Liver (tissue), 9 donors: Measurements from ENCODE around the gene CYTH3. TPM values are rescaled to one million over a fixed set of nuclear protein-coding genes. Genes with fewer than 3 reads are reported as not detected.

Source experiments
- DNase-seq: peaks from one replicate; pipeline ENCODE4 v3.0.0-alpha.2; 2017; ENCODE audit warnings: low spot score
- H3K27ac ChIP-seq, 2 donors: one replicate each; pipeline ENCODE4 v1.7.0; 2013; ENCODE audit warnings: inconsistent platforms in 2 of 2, low read length in 2 of 2, control low read depth in 1 of 2, low read depth in 1 of 2, mild to moderate bottlenecking in 1 of 2
- H3K27me3 ChIP-seq, 4 donors: one replicate each; pipeline versions ENCODE4 v1.6.1 to v1.7.0; 2013; ENCODE audit warnings: low read length in 3 of 4, inconsistent platforms in 1 of 4, mild to moderate bottlenecking in 1 of 4, moderate library complexity in 1 of 4; ENCODE audit not compliant: control insufficient read depth in 4 of 4, insufficient read depth in 4 of 4
- H3K36me3 ChIP-seq, 4 donors: one replicate each; pipeline versions ENCODE4 v1.6.1 to v1.7.0; 2013; ENCODE audit warnings: low read length in 3 of 4, mild to moderate bottlenecking in 3 of 4, low read depth in 1 of 4, moderate library complexity in 1 of 4; ENCODE audit not compliant: control insufficient read depth in 4 of 4, insufficient read depth in 3 of 4
- H3K4me1 ChIP-seq, 4 donors: one replicate each; pipeline versions ENCODE4 v1.6.1 to v1.7.0; 2013; ENCODE audit warnings: low read length in 3 of 4, mild to moderate bottlenecking in 3 of 4, moderate library complexity in 1 of 4; ENCODE audit not compliant: control insufficient read depth in 4 of 4, insufficient read depth in 4 of 4
- H3K4me3 ChIP-seq, 3 donors: one replicate each; pipeline versions ENCODE4 v1.6.1 to v1.7.0; 2013; ENCODE audit warnings: low read length in 3 of 3, control low read depth in 1 of 3, low read depth in 1 of 3, mild to moderate bottlenecking in 1 of 3
- H3K9ac ChIP-seq, 2 donors: one replicate each; pipeline ENCODE4 v1.7.0; 2013; ENCODE audit warnings: low read length in 2 of 2, mild to moderate bottlenecking in 2 of 2, moderate library complexity in 2 of 2, control low read depth in 1 of 2, low read depth in 1 of 2
- H3K9me3 ChIP-seq, 4 donors: one replicate each; pipeline versions ENCODE4 v1.6.1 to v1.7.0; 2013; ENCODE audit warnings: low read length in 3 of 4; ENCODE audit not compliant: control insufficient read depth in 4 of 4
- ATF3 ChIP-seq: IDR thresholded peaks from 2 replicates; pipeline ENCODE4 v1.6.1; 2016; ENCODE audit warnings: antibody characterized with exemption
- EGR1 ChIP-seq, 2 donors: IDR thresholded peaks; 2 replicates each; pipeline ENCODE4 v1.6.1; 2016 to 2018; ENCODE audit warnings: antibody characterized with exemption in 2 of 2, low read depth in 2 of 2
- FOXA1 ChIP-seq: IDR thresholded peaks from 2 replicates; pipeline ENCODE4 v1.6.1; 2016; ENCODE audit warnings: antibody characterized with exemption
- FOXA2 ChIP-seq: IDR thresholded peaks from 2 replicates; pipeline ENCODE4 v1.6.1; 2016; ENCODE audit warnings: antibody characterized with exemption
- GABPA ChIP-seq, 2 donors: IDR thresholded peaks in 1 of 2; conservative IDR thresholded peaks in 1 of 2; 2 replicates each; pipeline ENCODE4 v1.6.1; 2016; ENCODE audit warnings: antibody characterized with exemption in 2 of 2, mild to moderate bottlenecking in 1 of 2, moderate library complexity in 1 of 2
- HNF4A ChIP-seq, 2 donors: conservative IDR thresholded peaks; 2 replicates each; pipeline ENCODE4 v1.6.1; 2016; ENCODE audit warnings: antibody characterized with exemption in 2 of 2, mild to moderate bottlenecking in 2 of 2
- HNF4G ChIP-seq: IDR thresholded peaks from 2 replicates; pipeline ENCODE4 v1.6.1; 2016; ENCODE audit warnings: antibody characterized with exemption
- JUND ChIP-seq, 2 donors: IDR thresholded peaks; 2 replicates each; pipeline ENCODE4 v1.6.1; 2016; ENCODE audit warnings: antibody characterized with exemption in 2 of 2
- MAX ChIP-seq: IDR thresholded peaks from 2 replicates; pipeline ENCODE4 v1.6.1; 2016; ENCODE audit warnings: antibody characterized with exemption
- NR2F2 ChIP-seq: IDR thresholded peaks from 2 replicates; pipeline ENCODE4 v1.6.1; 2016; ENCODE audit warnings: antibody characterized with exemption
- RAD21 ChIP-seq, 2 donors: IDR thresholded peaks; 2 replicates each; pipeline ENCODE4 v1.6.1; 2016; ENCODE audit warnings: antibody characterized with exemption in 2 of 2, mild to moderate bottlenecking in 2 of 2
- REST ChIP-seq: IDR thresholded peaks from 2 replicates; pipeline ENCODE4 v1.6.1; 2016; ENCODE audit warnings: antibody characterized with exemption, mild to moderate bottlenecking
- RXRA ChIP-seq, 2 donors: IDR thresholded peaks; 2 replicates each; pipeline ENCODE4 v1.6.1; 2017 to 2018; ENCODE audit warnings: antibody characterized with exemption in 2 of 2, mild to moderate bottlenecking in 1 of 2
- SP1 ChIP-seq: IDR thresholded peaks from 2 replicates; pipeline ENCODE4 v1.6.1; 2018; ENCODE audit warnings: antibody characterized with exemption, mild to moderate bottlenecking
- TAF1 ChIP-seq: conservative IDR thresholded peaks from 2 replicates; pipeline ENCODE4 v1.6.1; 2016; ENCODE audit warnings: antibody characterized with exemption, mild to moderate bottlenecking
- YY1 ChIP-seq: IDR thresholded peaks from 2 replicates; pipeline ENCODE4 v1.6.1; 2016; ENCODE audit warnings: antibody characterized with exemption, mild to moderate bottlenecking
- WGBS: extraction: QIAGEN DNeasy Blood & Tissue Kit; methylation state at CpG from one replicate; pipeline ENCODE4 v1.1.7; 2013; 5-methylcytosine and 5-hydroxymethylcytosine counted together
- polyA plus RNA-seq, 2 donors: library from polyadenylated mRNA; stranded (reverse) in 1 of 2; unstranded in 1 of 2; fragments of 200-250 nt in 1 of 2; fragments of >200 nt in 1 of 2; fragmentation: Nextera tagmentation in 1 of 2; extraction: Ambion mirVana in 1 of 2; gene quantifications; one replicate each; pipeline versions ENCODE4 v1.2.1 to v1.2.3, GENCODE V29; 2013 to 2015
- total RNA-seq, 2 donors: library from RNA; depleted of rRNA; stranded (reverse); fragments of >200 nt; gene quantifications; one replicate each; pipeline ENCODE4 v1.2.3, GENCODE V29; 2014
- TF ChIP-seq, protein P1 (sequence below): fragments of 150-350 bp; IDR thresholded peaks from 2 replicates; pipeline ENCODE4 v1.5.1; 2017; ENCODE audit warnings: improper control_type of control experiment, low read depth, low read length; ENCODE audit not compliant: missing input control
- TF ChIP-seq, protein P2 (sequence below): IDR thresholded peaks from 2 replicates; pipeline ENCODE4 v1.6.1; 2016; ENCODE audit warnings: antibody characterized with exemption
- donor health status: healthy.
- donor health status: healthy.
- donor health status: healthy.
- donor health status: healthy.
- donor health status: healthy.

The CYTH3 gene
- total and polyA plus RNA-seq, 4 donors = 1.1 to 6.3 (median 3.7) TPM

DNA sequence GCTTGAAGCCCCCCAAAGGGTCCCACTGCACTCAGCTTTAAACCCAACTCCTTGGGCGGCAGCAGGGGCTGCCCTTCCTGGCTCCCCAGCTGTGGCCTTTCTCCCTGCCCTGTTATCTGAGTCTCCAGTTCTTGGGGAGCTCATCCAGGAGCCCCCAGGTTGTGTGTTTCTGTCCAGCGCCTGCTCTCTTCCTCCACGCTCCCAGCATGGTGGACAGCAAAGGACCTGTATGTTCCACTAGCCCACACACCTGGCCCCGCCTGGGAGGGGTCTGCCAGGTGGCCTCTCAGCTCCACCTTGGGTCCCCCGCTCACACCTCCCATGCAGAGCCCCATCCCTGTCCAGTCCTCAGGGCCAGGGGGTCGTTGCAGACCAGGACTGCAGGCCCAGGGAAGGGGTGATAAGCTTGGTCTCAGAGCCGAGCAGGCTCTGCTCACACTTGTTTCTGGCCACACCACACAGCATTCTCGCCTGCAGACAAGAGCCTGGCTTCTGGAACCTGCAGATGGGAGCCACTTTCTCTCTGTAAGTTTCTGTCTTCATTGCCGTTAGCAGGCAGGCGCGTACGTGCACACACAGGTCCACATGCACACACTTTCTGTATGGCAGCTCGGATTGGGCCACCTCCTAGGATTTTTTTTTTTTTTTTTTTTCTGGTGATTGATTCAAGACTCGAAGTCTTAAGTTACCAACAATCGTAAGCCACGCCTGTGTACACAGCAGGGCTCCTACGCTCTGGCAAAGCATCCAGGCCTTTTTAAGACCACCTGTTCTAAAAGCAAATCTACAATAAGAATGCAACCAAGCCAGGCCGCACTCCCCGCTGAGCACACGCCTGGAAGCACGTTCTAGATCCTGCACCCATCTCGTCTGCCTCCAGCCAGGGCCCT lies 104.6 kb downstream of the CYTH3 start:
- Histone ChIP-seq H3K27me3 (no peaks in the 10 kb centered on the region), H3K9me3 (no peaks in the 10 kb centered on the region), H3K4me3 (no peak overlapping the region), H3K4me1 (no peaks in the 10 kb centered on the region), H3K27ac (no peak overlapping the region), H3K36me3 (peaks cover 0 to 6% (median 2%) of the 10 kb centered on the region in 4 donors), H3K9ac (no peak overlapping the region)
- 94% methylated on average over 22 of the region's 22 CpGs for WGBS
- no peak for DNase-seq
- TF ChIP-seq GABPA (IDR thresholded peaks at IDR 0.05 in 1 of 2, conservative IDR thresholded peaks at IDR 0.05 in 1 of 2) (no peak), REST (no peak), YY1 (no peak), RAD21 (IDR thresholded peaks at IDR 0.05) (no peak), RXRA (IDR thresholded peaks at IDR 0.05) (no peak), HNF4A (conservative IDR thresholded peaks at IDR 0.05) (no peak), JUND (IDR thresholded peaks at IDR 0.05) (no peak), FOXA2 (no peak), FOXA1 (no peak), HNF4G (no peak), ATF3 (no peak), NR2F2 (no peak), MAX (no peak), SP1 (no peak), TAF1 (no peak), EGR1 (IDR thresholded peaks at IDR 0.05; ENCODE audit: low read depth in 2 of 2) (no peak)
- TF ChIP-seq, protein P1, sequence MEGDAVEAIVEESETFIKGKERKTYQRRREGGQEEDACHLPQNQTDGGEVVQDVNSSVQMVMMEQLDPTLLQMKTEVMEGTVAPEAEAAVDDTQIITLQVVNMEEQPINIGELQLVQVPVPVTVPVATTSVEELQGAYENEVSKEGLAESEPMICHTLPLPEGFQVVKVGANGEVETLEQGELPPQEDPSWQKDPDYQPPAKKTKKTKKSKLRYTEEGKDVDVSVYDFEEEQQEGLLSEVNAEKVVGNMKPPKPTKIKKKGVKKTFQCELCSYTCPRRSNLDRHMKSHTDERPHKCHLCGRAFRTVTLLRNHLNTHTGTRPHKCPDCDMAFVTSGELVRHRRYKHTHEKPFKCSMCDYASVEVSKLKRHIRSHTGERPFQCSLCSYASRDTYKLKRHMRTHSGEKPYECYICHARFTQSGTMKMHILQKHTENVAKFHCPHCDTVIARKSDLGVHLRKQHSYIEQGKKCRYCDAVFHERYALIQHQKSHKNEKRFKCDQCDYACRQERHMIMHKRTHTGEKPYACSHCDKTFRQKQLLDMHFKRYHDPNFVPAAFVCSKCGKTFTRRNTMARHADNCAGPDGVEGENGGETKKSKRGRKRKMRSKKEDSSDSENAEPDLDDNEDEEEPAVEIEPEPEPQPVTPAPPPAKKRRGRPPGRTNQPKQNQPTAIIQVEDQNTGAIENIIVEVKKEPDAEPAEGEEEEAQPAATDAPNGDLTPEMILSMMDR = no peak
- TF ChIP-seq, protein P2, sequence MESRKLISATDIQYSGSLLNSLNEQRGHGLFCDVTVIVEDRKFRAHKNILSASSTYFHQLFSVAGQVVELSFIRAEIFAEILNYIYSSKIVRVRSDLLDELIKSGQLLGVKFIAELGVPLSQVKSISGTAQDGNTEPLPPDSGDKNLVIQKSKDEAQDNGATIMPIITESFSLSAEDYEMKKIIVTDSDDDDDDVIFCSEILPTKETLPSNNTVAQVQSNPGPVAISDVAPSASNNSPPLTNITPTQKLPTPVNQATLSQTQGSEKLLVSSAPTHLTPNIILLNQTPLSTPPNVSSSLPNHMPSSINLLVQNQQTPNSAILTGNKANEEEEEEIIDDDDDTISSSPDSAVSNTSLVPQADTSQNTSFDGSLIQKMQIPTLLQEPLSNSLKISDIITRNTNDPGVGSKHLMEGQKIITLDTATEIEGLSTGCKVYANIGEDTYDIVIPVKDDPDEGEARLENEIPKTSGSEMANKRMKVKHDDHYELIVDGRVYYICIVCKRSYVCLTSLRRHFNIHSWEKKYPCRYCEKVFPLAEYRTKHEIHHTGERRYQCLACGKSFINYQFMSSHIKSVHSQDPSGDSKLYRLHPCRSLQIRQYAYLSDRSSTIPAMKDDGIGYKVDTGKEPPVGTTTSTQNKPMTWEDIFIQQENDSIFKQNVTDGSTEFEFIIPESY = no peak
